Mucosa of rectum (tissue), 2 donors: ENCODE data around the gene GSAP.
A peak's percentile ranks its signal among the peaks of the same experiment; 100 is the strongest.

Source experiments
- H3K27ac ChIP-seq, 2 donors: one replicate each; pipeline ENCODE4 v1.7.0; 2013; ENCODE audit warnings: inconsistent platforms in 2 of 2, low read depth in 2 of 2, low read length in 2 of 2
- H3K27me3 ChIP-seq, 2 donors: one replicate each; pipeline ENCODE4 v1.7.0; 2013; ENCODE audit warnings: low read length in 2 of 2; ENCODE audit not compliant: control insufficient read depth in 2 of 2, insufficient read depth in 2 of 2
- H3K36me3 ChIP-seq, 2 donors: one replicate each; pipeline ENCODE4 v1.7.0; 2013; ENCODE audit warnings: low read length in 2 of 2; ENCODE audit not compliant: control insufficient read depth in 2 of 2, insufficient read depth in 2 of 2
- H3K4me1 ChIP-seq, 2 donors: one replicate each; pipeline ENCODE4 v1.7.0; 2013; ENCODE audit warnings: low read length in 2 of 2, mild to moderate bottlenecking in 1 of 2; ENCODE audit not compliant: control insufficient read depth in 2 of 2, insufficient read depth in 2 of 2
- H3K4me3 ChIP-seq, 2 donors: one replicate each; pipeline ENCODE4 v1.7.0; 2013; ENCODE audit warnings: low read length in 2 of 2
- H3K9ac ChIP-seq, 2 donors: one replicate each; pipeline ENCODE4 v1.7.0; 2013; ENCODE audit warnings: low read length in 2 of 2, low read depth in 1 of 2, mild to moderate bottlenecking in 1 of 2
- H3K9me3 ChIP-seq, 2 donors: one replicate each; pipeline ENCODE4 v1.7.0; 2013; ENCODE audit warnings: low read length in 2 of 2; ENCODE audit not compliant: control insufficient read depth in 2 of 2
- donor health status: healthy.
- donor health status: Normal muscosa, but diverticular disease.

The GSAP gene

DNA sequence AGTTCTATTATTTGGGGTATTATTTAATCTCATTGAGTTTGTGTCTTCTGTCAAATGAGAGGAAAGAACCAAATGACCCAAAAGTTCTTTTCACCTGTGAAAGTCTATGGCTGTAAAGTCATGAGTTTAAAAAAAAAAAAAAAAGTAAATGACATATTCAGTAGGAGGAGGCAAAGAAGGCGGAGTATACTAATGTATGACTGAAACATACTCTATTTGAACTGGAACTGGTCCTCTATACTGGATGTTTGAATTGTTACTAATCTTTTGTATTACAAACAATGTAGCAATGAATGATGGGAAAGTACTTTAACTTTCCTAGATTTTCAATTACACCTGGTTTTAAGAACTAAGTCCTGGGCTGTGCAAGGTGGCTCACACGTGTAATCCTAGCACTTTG, 24.9 kb upstream of the GSAP start:
- no peaks in the 10 kb centered on the region for H3K4me1 ChIP-seq
- no peak overlapping the region for H3K4me3 ChIP-seq
- no peaks in the 10 kb centered on the region for H3K9me3 ChIP-seq

DNA sequence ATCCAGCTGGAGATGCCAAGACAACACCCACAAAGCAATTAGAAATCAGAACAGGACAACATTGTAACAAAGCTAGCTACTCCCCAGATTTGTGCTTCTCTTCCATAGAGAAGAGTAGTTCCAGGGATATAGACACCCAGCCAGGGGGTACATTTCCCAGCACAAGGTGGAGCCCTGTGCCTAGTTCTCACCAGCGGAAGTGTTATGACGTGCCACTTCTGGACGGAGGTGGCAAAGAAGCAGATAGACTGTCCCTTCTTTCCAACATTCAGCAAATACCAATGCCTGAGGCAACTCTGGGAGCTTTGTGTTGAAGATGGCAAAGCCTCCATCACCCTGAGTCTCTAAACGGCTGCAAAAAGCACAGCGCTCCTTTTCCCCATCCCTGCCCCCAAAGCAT, 23.4 kb upstream of the GSAP start:
- Histone ChIP-seq H3K27me3 (no peaks in the 10 kb centered on the region), H3K9ac (no peak overlapping the region), H3K4me3 (no peak overlapping the region), H3K4me1 (no peaks in the 10 kb centered on the region), H3K9me3 (no peaks in the 10 kb centered on the region), H3K36me3 (no peaks in the 10 kb centered on the region), H3K27ac (no peak overlapping the region)

More for the DNA sequence above, 24.9 kb upstream of the GSAP start:
- Histone ChIP-seq H3K27me3 (no peaks in the 10 kb centered on the region), H3K27ac (no peak overlapping the region), H3K36me3 (no peaks in the 10 kb centered on the region), H3K9ac (no peak overlapping the region)

DNA sequence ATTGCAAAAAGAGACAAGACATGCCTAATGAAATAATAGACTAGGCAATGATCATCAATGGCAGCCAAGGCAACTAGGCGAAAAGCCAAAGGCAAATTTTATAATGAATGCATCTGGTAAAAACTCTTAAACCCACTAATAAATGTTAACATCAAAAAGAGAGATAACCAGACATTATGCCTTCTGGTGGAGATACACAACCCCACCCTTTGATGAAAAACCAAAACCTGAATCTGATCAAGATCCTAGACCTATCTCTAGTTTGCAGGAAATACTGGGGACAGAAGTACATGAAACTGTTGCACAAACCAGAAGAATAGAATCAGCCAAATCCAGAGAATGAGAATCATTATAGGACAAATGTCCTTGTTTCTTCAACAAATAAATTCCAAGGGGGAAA, 22.0 kb upstream of the GSAP start:
- Histone ChIP-seq H3K9ac (no peak overlapping the region), H3K9me3 (no peaks in the 10 kb centered on the region), H3K27me3 (no peaks in the 10 kb centered on the region), H3K36me3 (no peaks in the 10 kb centered on the region), H3K4me1 (no peaks in the 10 kb centered on the region), H3K27ac (no peak overlapping the region), H3K4me3 (no peak overlapping the region)

DNA sequence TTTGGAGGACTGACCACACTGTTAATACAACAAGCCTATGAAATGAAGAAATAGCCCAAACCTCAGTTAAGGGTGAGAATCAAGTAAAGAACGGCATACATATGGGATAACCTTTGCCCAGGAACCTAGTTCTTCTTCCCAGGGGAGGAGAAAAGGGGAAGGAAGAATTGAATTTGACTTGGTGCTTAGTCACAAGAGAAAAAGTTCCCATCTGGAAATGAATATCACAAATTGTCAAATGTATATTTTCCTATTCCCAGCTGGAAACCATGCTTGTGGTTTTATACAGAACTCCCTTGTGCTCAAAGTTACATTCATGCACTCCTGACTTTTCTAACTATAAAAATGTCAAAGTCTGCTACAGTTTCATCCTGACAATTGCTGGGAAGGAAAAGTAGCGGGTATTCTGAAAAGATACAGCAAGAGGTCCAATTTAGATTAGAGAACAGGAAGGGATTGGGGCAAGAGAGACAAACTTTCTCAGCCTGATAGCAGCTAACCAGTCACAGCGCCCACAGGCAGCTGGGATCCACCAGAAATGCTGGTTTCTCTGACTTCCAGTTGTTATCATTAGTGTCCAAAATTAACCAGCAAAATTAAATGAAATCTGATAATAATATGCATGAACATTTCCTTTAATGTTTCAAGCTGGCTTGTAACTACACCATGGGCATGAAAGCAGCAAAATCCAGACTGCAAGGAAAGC, 18.6 kb upstream of the GSAP start:
- H3K27ac ChIP-seq: no peak overlapping the region
- no peaks in the 10 kb centered on the region for H3K9me3 ChIP-seq
- no peaks in the 10 kb centered on the region for H3K36me3 ChIP-seq
- no peak overlapping the region for H3K9ac ChIP-seq
- H3K27me3 ChIP-seq: no peaks in the 10 kb centered on the region
- H3K4me3 ChIP-seq: no peak overlapping the region
- H3K4me1 ChIP-seq: no peaks in the 10 kb centered on the region

DNA sequence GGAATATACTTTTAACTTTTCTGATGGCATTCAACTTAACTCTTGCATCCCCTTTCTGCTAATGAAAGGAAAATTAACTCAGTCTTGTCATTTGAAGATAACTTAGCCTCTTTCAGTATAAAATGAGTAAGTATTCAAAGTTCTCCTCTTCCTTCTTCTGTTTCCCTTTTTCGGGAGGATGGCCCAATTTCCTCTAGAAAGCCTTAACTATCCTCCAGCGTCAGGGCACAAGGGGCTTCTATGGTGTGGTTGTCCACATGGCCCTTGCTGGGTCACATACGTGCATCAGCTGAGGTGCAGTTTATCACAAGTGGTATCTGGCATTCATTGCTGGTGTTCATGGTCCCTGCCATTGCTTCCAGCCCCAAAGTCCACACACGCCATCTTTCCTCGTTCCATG, 17.8 kb upstream of the GSAP start:
- Histone ChIP-seq H3K36me3 (no peaks in the 10 kb centered on the region), H3K4me1 (no peaks in the 10 kb centered on the region), H3K27me3 (no peaks in the 10 kb centered on the region), H3K9ac (no peak overlapping the region), H3K9me3 (no peaks in the 10 kb centered on the region), H3K4me3 (no peak overlapping the region), H3K27ac (no peak overlapping the region)

DNA sequence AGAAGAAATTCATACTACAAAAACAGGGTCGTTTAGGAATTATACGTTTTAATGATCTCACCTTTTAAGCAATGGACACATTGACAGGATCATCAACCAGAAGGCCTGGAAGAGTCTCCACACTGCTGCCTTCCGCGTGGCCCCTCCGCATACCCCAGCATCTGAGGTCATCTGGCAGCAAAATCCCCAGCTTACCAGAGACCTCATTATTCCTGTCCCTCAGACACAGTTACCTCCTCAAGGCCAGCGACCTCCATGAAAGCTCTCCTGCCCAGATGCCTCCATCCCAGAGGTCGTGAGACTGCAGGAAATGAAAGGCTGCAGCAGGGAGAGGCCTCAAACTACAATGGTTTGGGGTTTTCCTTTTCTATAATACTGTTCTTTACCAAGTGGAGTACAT, 14.8 kb upstream of the GSAP start:
- H3K9me3 ChIP-seq: no peaks in the 10 kb centered on the region
- H3K4me1 ChIP-seq: peaks cover 0 to 3% of the 10 kb centered on the region in 2 donors
- H3K27ac ChIP-seq: no peak overlapping the region
- no peak overlapping the region for H3K4me3 ChIP-seq
- no peak overlapping the region for H3K9ac ChIP-seq
- H3K27me3 ChIP-seq: no peaks in the 10 kb centered on the region
- no peaks in the 10 kb centered on the region for H3K36me3 ChIP-seq

DNA sequence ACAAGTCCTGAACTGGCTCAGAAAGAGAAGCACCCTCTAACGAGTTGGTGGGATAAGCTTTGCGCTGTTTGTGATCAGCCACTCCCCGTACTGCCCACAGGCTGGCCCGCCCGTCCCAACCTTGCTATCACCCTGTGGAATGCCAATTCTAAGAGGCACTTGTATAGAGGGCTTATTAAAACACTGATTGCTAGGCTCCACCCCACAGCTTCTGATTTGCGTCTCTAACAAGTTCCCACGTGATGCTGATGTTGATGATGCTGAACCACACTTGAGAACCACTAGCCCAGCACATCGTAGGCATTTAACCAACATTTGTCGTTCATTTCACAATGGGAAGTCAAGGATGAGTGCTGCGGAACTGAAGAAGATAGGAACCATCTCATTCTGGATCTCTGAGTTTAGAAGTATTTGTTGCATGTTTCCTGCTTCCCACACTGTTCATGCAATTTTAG, 12.7 kb upstream of the GSAP start:
- H3K9me3 ChIP-seq: no peaks in the 10 kb centered on the region
- no peak overlapping the region for H3K27ac ChIP-seq
- no peak overlapping the region for H3K9ac ChIP-seq
- no peaks in the 10 kb centered on the region for H3K27me3 ChIP-seq
- no peak overlapping the region for H3K4me3 ChIP-seq
- H3K36me3 ChIP-seq: no peaks in the 10 kb centered on the region
- H3K4me1 ChIP-seq: peaks cover 0 to 3% of the 10 kb centered on the region in 2 donors

DNA sequence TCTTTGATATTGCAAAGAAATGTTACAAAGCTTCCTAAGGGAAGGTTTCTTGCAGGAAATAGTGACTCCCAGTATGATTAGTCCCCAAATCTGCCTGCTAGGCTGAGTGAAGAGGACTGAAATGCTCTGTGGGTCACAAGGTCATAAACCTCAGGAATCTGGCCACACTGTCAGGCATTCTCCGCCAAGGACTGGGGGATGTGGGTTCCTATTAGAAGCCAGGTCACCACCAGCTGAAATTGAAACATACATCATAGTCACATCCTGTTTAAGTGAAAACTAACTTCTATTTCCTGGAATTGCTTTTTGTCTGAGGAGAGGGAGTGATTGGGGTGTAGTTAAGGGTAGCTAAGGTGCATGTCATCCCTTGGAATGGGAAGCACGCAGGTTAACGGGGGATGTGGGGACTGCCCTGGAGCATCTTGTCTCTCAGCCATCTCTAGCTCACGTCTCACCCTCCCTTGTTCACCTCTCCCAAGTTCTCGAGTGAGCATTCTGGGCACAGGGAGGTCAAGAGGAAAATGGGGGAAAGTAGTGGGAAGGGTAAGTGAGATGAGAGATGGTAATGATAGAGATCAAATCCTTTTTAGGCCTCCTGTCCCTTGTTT, 12.0 kb upstream of the GSAP start:
- no peaks in the 10 kb centered on the region for H3K36me3 ChIP-seq
- H3K4me3 ChIP-seq: no peak overlapping the region
- no peaks in the 10 kb centered on the region for H3K9me3 ChIP-seq
- H3K4me1 ChIP-seq: peaks cover 0 to 3% of the 10 kb centered on the region in 2 donors
- H3K27me3 ChIP-seq: no peaks in the 10 kb centered on the region
- H3K9ac ChIP-seq: no peak overlapping the region
- H3K27ac ChIP-seq: no peak overlapping the region

DNA sequence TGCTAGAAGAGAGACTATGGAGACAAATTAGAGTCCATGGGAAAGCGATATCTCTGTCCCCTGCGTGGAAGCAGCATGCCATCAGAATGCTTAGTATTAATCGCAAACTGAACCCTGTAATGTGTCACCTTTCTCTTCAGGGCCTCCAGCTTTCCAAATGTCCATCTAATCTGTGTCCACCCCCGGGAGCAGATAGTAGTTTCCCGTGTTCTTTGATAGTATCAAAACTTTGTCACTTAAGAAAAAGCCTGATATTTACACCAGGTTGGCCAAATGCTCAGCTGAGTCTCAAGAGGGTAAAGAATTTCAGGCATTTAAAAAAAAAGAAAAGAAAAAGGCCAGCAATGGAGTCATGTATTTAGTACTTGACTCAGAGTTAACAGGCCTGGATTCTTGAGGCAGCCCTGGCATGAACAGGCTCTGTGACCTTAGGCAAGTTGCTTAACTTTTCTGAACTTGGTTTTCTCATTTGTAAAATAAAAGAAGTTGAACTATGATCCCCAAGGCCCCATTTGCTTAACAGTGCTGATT, 10.4 kb upstream of the GSAP start:
- H3K4me1 ChIP-seq: peaks cover 0 to 3% of the 10 kb centered on the region in 2 donors
- H3K36me3 ChIP-seq: no peaks in the 10 kb centered on the region
- H3K4me3 ChIP-seq: no peak overlapping the region
- H3K27me3 ChIP-seq: no peaks in the 10 kb centered on the region
- no peaks in the 10 kb centered on the region for H3K9me3 ChIP-seq
- peak overlapping the region in 1 of 2 donors; percentile 13 for H3K27ac ChIP-seq
- H3K9ac ChIP-seq: no peak overlapping the region

DNA sequence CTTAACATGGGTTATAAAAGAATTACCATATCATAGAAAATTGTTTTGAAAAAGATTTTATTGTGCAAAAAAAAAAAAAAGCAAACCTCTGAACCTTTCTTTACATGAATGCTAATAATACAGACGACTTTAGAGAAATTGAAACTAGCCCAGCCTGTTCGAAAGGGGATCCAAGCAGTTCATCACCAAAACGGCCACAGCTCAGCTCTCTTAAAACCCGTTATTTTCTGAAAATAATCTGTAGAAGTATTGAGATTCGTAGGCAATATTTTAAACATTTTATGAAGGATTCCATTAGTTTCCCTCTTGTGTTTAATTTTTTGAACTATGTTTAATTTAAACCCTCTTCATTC, 9.9 kb upstream of the GSAP start:
- Histone ChIP-seq H3K36me3 (no peaks in the 10 kb centered on the region), H3K27ac (peak overlapping the region in 1 of 2 donors; percentile 3), H3K9me3 (no peaks in the 10 kb centered on the region), H3K4me3 (peak overlapping the region in 1 of 2 donors; percentile 38), H3K9ac (no peak overlapping the region), H3K27me3 (no peaks in the 10 kb centered on the region), H3K4me1 (peaks cover 0 to 3% of the 10 kb centered on the region in 2 donors)
